Heart left ventricle (tissue), 16 donors: ENCODE results near the gene MB21D2. TPM values are rescaled to one million over a fixed set of nuclear protein-coding genes. Genes with fewer than 3 reads are reported as not detected.

Experiments used
- ATAC-seq, 4 donors: fragments of 200-7000 bp; cut with Tn5 transposase; one replicate each; pipeline ENCODE4 v1.9.1; 2020 to 2022; ENCODE audit warnings: moderate library complexity in 4 of 4, mild to moderate bottlenecking in 3 of 4, moderate number of reproducible peaks in 1 of 4
- DNase-seq, 5 donors: peaks; one replicate each; pipeline ENCODE4 v3.0.0-alpha.2; 2020
- H3K27ac ChIP-seq, 12 donors: fragments of 200-600 bp; sonication (generic) in 4 of 12; one replicate each; pipeline versions ENCODE4 v1.5.0 to v1.8.0; 2016 to 2022; ENCODE audit warnings: mild to moderate bottlenecking in 2 of 12
- H3K27me3 ChIP-seq, 9 donors: fragments of 200-600 bp; sonication (generic) in 2 of 9; one replicate each; pipeline versions ENCODE4 v1.5.1 to v1.8.0; 2016 to 2022; ENCODE audit warnings: mild to moderate bottlenecking in 3 of 9
- H3K36me3 ChIP-seq, 9 donors: fragments of 200-600 bp; sonication (generic) in 2 of 9; one replicate each; pipeline versions ENCODE4 v1.5.0 to v1.8.0; 2018 to 2022; ENCODE audit warnings: mild to moderate bottlenecking in 2 of 9
- H3K4me1 ChIP-seq, 12 donors: fragments of 200-600 bp; sonication (generic) in 4 of 12; one replicate each; pipeline versions ENCODE4 v1.5.0 to v1.8.0; 2016 to 2022; ENCODE audit warnings: mild to moderate bottlenecking in 3 of 12
- H3K4me3 ChIP-seq, 12 donors: fragments of 200-600 bp; sonication (generic) in 4 of 12; one replicate each; pipeline versions ENCODE4 v1.5.0 to v1.8.0; 2017 to 2022; ENCODE audit warnings: mild to moderate bottlenecking in 9 of 12, moderate library complexity in 4 of 12
- H3K9me3 ChIP-seq, 12 donors: fragments of 200-600 bp; sonication (generic) in 4 of 12; one replicate each; pipeline versions ENCODE4 v1.5.0 to v1.8.0; 2016 to 2022; ENCODE audit warnings: mild to moderate bottlenecking in 1 of 12
- POLR2A ChIP-seq, 2 donors: fragments of 450-650 bp; IDR thresholded peaks; one replicate each; pipeline ENCODE4 v1.6.1; 2017; ENCODE audit warnings: antibody characterized with exemption in 2 of 2, mild to moderate bottlenecking in 2 of 2, moderate library complexity in 2 of 2
- WGBS, 4 donors: extraction: QIAGEN DNeasy Blood & Tissue Kit in 2 of 4; methylation state at CpG; one replicate each; pipeline versions ENCODE4 v1.1.5 to v1.1.7; 2013 to 2018; 5-methylcytosine and 5-hydroxymethylcytosine counted together
- intact Hi-C, 10 donors: fragments of 100-400 bp; cut with DNase I; formaldehyde crosslinking; loops; one replicate each; pipeline versions ENCODE4 v1.11.1 to v1.14.2; 2022
- polyA plus RNA-seq, 2 donors: library from polyadenylated mRNA; stranded (reverse); fragments of 200-250 nt; gene quantifications; one replicate each; pipeline ENCODE4 v1.2.3, GENCODE V29; 2013
- total RNA-seq, 9 donors: library from RNA; depleted of rRNA in 2 of 9; stranded (reverse); fragments of >200 nt in 2 of 9; fragmentation: NEBNext Ultra II Directional in 3 of 9; extraction: Animal tissue kit (Norgen Biotek cat#: 25700) in 3 of 9; gene quantifications; one replicate each; pipeline versions ENCODE4 v1.1.0 to v1.2.4, GENCODE V29; 2016 to 2023
- TF ChIP-seq, protein P1 (sequence below), 12 donors: fragments of 200-600 bp; sonication (generic) in 4 of 12; IDR thresholded peaks; one replicate each; pipeline versions ENCODE4 v1.5.0 to v1.8.0; 2018 to 2022; ENCODE audit warnings: antibody characterized with exemption in 12 of 12, mild to moderate bottlenecking in 5 of 12
- donor health status: ischemic (EF 13 %, LVEDD 7.1; RV severe dilation, severe dysfunction).
- donor health status: healthy with polysubstance abuse.
- donor health status: DM: no; HTN: yes; CAD: no.
- donor health status: DM: no; HTN: no; CAD: no.
- donor health status: ischemic (EF 25% LVEDD 6.9; RV normal size, moderate dysfunction).
- donor health status: ischemic (EF 25% LVEDD 5.7; RV mildly dilated, moderate dysfunction).
- donor health status: healthy.
- donor health status: DM: yes; HTN: yes; CAD: no.
- donor health status: ischemic (EF 35%, LVEDD 5.7; RV mildly dilated, moderate dysfunction).
- donor health status: nonischemic (EF 11% LVEDD 7.7; RV severe dilation, severe dysfunction).
- donor health status: DM: yes; HTN: yes; CAD: no.
- donor health status: PGD.
- donor health status: ischemic (EF 29% LVEDD 5.4; RV normal size, mild dysfunction).
- donor health status: nonischemic (EF 23%, LVEDD 6.1; RV moderate dilation, normal function).

Gene MB21D2
- total and polyA plus RNA-seq, 11 donors = 0.91 to 5.0 (median 3.1) TPM

DNA sequence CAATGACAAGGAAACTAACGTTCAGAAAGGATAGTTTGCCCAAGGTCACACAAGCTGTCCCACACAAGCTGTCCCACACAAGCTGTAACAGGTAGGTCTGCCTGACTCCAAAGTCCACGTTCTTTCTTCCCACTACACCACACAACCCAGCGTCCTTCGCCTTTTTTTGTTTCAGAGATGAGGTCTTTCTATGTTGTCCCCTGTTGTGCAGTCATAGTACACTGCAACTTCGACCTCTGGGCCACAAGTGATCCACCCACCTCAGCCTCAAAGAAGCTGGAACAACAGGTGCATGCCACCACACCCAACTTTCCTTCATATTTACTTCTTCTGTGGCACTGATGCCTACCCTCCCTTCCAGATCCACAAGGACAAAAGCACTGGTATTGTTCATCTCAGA is 21.4 kb downstream of the MB21D2 start:
- TF ChIP-seq, protein P1, sequence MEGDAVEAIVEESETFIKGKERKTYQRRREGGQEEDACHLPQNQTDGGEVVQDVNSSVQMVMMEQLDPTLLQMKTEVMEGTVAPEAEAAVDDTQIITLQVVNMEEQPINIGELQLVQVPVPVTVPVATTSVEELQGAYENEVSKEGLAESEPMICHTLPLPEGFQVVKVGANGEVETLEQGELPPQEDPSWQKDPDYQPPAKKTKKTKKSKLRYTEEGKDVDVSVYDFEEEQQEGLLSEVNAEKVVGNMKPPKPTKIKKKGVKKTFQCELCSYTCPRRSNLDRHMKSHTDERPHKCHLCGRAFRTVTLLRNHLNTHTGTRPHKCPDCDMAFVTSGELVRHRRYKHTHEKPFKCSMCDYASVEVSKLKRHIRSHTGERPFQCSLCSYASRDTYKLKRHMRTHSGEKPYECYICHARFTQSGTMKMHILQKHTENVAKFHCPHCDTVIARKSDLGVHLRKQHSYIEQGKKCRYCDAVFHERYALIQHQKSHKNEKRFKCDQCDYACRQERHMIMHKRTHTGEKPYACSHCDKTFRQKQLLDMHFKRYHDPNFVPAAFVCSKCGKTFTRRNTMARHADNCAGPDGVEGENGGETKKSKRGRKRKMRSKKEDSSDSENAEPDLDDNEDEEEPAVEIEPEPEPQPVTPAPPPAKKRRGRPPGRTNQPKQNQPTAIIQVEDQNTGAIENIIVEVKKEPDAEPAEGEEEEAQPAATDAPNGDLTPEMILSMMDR (IDR thresholded peaks at IDR 0.05) = no peak
- TF ChIP-seq POLR2A (IDR thresholded peaks at IDR 0.05) = no peak
- Histone ChIP-seq H3K27me3 (no peaks in the 10 kb centered on the region), H3K27ac (no peak overlapping the region), H3K9me3 (no peaks in the 10 kb centered on the region), H3K4me3 (no peak overlapping the region), H3K36me3 (no peaks in the 10 kb centered on the region), H3K4me1 (peaks cover 0 to 52% (median 2%) of the 10 kb centered on the region in 12 donors)
- DNase-seq (no peak), ATAC-seq (no peak)
- WGBS, 4 donors = 87 to 92% (median 91%) methylated on average over 5 of the region's 5 CpGs
- intact Hi-C loops = no loop called here

DNA sequence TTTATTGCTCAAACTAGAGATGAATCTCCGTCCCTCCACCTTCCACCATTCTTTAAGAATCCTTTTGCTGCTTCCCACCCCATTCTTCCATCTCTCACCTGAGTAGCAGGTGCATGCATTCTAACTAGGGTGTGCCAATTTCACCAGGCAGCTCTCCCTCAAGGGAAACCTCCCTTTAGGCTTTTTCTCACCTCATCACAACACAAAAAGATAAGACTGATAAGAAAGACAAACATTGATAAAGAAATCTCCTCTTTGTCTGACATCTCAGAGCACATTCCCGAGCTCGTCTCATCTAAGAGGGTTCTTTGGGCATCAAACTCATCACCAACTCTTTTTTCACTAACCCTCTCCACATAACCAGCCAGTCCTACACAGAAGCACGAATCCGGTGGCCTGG is 23.0 kb downstream of the MB21D2 start:
- intact Hi-C loops = no loop called here
- Histone ChIP-seq H3K36me3 (no peaks in the 10 kb centered on the region), H3K27me3 (no peaks in the 10 kb centered on the region), H3K4me3 (no peak overlapping the region), H3K9me3 (no peaks in the 10 kb centered on the region), H3K27ac (no peak overlapping the region), H3K4me1 (peaks cover 0 to 53% (median 8%) of the 10 kb centered on the region in 12 donors)
- ATAC-seq = no peak
- 66 to 76% (median 74%) methylated on average over 5 of the region's 5 CpGs for WGBS, 4 donors
- DNase-seq = no peak
- TF ChIP-seq POLR2A (IDR thresholded peaks at IDR 0.05) = no peak
- TF ChIP-seq, protein P1 (IDR thresholded peaks at IDR 0.05) = no peak

DNA sequence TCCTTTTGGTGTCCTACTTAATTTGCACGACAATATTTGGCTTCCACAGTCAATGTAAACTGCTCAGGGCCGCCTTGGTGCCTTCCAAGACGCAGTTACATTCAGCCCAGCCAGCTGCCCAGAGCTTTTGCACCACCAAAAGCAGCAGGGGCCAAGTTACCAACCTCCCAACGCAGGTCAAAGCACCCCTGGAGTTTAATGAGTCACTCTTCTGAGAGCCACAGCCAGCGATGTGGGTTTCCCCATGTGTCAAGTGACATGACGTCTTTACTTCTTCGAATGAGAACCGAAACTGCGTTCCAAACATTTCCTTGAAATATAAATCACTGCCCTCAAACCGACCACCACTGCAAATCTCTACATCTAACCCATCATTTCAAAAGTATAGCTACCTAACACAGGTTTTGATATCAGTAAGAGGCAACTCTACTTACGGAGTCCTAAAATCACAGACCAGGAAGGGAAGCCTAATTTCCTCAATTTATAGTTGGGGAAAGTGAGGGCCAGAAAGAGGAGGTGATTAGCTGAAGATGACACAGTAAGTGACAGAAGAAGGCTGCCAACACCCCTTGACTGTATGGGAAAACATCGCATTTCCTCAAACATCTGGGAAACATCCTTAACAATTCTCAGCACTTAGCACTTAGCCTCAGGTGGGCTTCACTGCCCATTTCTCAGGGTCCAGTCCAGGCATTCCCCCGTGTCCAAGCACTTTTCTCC is 24.5 kb downstream of the MB21D2 start:
- DNase-seq = peak in 4 of 5 donors; percentile 40 to 60 (median 52)

More for the DNA sequence above, 24.5 kb downstream of the MB21D2 start:
- Histone ChIP-seq H3K36me3 (no peaks in the 10 kb centered on the region), H3K27me3 (no peaks in the 10 kb centered on the region), H3K27ac (peak overlapping the region in 3 of 12 donors; percentile 27 to 79 (median 54)), H3K9me3 (no peaks in the 10 kb centered on the region), H3K4me3 (peak overlapping the region in 2 of 12 donors; percentile 20 to 35), H3K4me1 (peaks cover 0 to 56% (median 19%) of the 10 kb centered on the region in 12 donors)
- intact Hi-C loops = no loop called here
- TF ChIP-seq, protein P1 (IDR thresholded peaks at IDR 0.05) = no peak
- TF ChIP-seq POLR2A (IDR thresholded peaks at IDR 0.05) = no peak
- ATAC-seq = peak in 3 of 4 donors; percentile 67 to 82 (median 69)
- 53 to 67% (median 61%) methylated on average over 13 of the region's 13 CpGs for WGBS, 4 donors
